NCI-H748 treated with DMSO at 0.1 percent for 48 hours (cell line): ENCODE results near the gene LIME1.

ENCODE experiments used
- DNase-seq: peaks from one replicate; lab custom pipeline; 2025; lab: John Stamatoyannopoulos, UW

LIME1 gene, protein sequence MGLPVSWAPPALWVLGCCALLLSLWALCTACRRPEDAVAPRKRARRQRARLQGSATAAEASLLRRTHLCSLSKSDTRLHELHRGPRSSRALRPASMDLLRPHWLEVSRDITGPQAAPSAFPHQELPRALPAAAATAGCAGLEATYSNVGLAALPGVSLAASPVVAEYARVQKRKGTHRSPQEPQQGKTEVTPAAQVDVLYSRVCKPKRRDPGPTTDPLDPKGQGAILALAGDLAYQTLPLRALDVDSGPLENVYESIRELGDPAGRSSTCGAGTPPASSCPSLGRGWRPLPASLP

DNA sequence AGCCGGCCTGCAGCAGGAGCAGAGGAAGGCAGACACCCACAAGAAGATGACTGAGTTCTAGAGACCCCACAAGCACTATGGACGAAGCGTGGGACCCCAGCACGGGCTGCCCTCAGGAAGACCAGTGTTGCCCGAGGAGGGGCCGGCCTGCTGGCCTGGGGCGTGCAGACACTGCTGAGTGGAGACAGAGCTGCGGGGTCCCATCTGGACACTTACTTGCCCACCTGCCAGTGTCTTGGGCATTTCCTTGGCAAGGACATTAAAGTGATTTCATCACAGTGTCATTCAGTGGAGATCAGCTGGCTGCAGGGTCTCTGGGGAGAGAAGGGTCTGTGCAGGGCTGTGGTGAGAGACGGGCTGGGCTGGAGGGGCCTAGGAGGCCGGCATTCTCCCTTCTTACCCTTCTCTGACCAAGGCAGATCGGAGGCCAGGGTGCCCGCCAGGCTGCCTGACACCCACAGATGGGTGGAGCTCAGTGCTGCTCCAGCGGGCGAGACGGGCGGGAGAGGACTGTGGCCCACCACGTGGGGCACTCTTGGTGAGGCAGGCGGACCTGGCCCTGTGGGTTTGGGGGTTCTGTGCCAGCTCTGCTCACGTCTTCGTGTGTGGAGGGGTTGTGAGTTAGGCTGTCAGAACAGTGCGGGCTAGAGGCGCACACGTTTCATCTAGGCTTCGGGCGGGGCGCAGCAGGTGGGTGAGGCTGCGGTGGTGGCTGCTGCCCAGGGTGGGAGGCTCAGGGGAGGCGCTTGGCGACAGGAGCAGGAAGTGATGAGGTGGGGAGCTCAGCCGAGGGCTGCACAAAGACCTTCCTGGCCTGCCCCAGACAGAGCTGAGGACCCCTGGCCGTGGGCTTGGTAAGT lies at the start of gene LIME1:
Gene LIME1, plus strand, starts transcription at position 806 of the 860 bp plus-strand sequence. CDS start 886 bp downstream, outside the sequence.
- DNase-seq, result no peak

- DNase-seq, result no peak
These were observed 48.9 kb upstream of the LIME1 start for GRCh38 chr20:63687419-63688178.

DNA sequence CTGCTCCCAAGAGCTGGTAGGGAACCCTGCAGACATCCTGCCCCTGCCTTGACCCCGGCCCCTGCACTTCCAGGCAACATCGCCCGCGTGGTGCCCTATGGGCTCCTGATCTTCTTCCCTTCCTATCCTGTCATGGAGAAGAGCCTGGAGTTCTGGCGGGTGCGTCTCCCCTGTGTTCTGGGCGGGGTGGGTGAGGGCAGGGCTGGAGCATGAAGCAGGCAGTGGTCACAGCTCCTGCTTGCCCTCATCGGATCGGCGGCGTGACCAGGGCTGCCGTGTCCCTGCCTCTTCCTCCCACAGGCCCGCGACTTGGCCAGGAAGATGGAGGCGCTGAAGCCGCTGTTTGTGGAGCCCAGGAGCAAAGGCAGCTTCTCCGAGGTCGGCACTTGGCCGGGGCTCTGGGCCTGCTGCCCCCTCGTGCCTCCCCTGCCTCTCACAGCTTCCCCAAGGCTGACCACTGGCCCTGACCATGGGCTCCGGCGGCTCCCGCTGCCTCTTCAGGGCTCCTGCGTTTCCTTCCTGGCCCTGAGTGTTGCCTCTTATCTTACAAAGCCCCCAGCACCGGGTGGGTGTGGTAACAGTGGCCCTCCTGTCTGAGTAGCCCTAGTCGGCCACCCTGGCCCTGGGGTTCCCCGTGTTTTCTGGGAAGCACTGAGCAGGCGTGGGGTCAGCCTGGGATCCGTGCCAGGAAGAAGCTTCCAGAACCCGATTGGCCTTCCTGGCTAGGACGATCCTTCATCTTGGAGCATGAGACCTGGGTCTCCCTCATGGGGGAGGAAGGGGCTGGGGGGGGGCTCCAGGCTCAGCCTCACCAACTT lies 48.0 kb upstream of the LIME1 start:
- DNase-seq, result no peak

- DNase-seq, result no peak
These were observed 47.1 kb upstream of the LIME1 start for GRCh38 chr20:63689046-63690002.

GRCh38 chr20:63690003-63690897 lies 46.2 kb upstream of the LIME1 start:
- DNase-seq, result no peak

DNA sequence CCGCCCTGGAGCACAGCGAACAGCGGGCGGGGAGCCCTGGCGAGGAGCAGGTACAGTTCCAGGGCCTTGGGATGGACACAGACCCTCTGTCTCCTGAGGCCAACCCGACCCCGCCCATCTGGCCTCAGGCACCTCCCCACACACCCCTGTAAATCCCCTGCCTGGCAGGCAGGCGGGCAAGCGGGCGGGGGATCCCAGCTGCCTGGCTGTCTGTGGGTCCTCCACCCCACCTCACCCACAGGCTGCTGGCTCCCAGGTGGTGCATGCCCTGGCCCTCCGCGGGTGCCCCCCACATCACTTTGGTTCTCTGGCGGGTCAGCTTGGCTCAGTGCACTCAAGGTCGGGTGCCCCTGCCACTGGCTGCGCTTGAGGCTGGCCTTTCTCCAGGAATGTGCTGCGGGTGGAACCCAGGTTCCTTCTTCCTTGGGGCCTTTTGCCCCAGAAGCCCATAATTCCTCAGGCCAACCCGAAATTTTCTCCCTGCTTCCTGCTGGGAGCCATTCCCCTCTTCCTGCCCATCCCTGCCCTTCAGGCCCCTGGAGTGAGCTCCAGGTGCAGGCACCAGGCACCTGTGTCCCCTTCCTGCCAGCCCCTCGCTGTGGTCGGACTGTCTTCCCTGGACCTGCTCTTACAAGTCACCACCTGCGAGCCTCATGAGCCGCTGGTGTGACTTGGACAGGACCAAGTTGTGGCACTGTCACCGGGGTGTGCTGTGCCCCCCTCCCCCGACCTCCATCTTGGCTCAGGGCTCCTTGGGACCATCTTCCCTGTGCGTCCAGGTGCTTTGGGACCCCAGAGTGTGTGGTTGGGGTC lies 45.4 kb upstream of the LIME1 start:
- DNase-seq, result no peak

DNA sequence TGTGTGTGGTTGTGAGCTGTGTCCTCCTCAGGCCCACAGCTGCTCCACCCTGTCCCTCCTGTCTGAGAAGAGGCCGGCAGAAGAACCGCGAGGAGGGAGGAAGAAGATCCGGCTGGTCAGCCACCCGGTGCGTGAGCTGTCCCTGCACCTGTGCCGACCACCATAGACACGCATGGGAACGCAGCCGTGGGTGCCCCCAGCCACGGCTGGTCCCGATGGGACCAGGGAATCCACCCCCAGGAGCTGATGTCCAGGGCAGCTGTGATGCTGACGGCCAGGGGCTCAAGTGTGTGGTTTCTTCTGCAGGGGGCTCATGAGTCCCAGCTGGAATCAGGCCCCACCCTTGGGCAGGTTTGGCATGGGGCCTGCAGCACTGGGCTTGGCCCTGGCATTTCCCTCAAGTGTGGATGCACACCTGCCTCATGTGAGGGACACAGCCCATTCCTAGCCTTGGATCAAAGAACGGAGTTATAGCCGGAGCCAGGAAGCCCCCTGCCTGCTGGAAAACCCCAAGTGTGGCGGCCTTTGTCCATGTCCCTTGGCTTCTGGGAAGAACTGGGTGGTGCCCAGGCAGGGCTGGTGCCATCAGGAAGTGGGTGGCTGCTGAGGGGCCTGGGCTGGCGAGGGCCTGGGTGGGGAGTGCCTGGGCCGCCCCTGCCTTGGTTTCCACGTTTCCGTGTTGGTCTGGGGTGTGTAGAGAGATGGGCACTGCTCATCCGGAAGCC lies 44.6 kb upstream of the LIME1 start:
- no peak for DNase-seq

- DNase-seq, result no peak
These were observed 43.9 kb upstream of the LIME1 start for GRCh38 chr20:63692436-63693082.

DNA sequence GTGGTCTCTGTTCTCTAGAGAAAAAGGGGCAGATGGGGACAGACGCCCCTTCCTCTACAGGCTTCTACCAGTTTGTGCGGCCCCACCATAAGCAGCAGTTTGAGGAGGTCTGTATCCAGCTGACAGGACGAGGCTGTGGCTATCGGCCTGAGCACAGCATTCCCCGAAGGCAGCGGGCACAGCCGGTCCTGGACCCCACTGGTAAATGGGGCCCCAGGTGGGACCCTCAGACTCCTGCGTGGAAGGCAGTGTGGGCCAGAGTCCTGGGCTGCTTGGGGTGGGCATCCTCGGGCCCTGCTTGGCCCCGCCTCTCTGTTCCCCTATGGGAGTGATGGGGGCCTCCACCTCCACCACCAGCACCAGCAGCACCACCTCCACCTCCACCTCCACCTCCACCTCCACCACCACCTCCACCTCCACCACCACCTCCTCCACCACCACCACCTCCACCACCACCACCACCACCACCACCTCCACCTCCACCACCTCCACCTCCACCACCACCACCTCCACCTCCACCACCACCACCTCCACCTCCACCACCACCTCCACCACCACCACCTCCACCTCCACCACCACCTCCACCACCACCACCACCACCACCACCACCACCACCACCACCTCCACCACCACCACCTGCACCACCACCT lies 43.3 kb upstream of the LIME1 start:
- no peak for DNase-seq

GRCh38 chr20:63693733-63694583 lies 42.5 kb upstream of the LIME1 start:
- no peak for DNase-seq

DNA sequence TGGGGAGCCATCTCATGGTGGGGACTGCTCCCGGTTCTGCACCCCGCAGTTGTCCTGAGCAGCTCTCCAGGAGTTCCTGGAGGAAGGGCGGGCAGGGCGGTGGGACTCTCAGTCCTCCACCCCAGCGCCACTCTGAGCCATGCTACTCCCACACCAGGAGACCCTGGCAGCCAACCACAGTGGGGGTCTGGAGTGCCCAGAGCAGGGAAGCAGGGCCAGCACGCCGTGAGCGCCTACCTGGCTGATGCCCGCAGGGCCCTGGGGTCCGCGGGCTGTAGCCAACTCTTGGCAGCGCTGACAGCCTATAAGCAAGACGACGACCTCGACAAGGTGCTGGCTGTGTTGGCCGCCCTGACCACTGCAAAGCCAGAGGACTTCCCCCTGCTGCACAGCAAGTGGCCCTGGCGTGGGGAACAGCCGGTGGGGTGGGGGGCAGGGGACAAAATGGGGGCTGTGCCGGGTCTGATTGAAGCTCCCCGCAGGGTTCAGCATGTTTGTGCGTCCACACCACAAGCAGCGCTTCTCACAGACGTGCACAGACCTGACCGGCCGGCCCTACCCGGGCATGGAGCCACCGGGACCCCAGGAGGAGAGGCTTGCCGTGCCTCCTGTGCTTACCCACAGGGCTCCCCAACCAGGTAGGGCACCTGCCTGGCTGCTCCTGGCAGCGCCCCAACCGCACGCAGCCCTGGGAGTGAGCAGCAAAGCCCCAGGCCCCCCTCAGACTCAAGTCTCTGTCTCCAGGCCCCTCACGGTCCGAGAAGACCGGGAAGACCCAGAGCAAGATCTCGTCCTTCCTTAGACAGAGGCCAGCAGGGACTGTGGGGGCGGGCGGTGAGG lies 41.7 kb upstream of the LIME1 start:
- no peak for DNase-seq

DNA sequence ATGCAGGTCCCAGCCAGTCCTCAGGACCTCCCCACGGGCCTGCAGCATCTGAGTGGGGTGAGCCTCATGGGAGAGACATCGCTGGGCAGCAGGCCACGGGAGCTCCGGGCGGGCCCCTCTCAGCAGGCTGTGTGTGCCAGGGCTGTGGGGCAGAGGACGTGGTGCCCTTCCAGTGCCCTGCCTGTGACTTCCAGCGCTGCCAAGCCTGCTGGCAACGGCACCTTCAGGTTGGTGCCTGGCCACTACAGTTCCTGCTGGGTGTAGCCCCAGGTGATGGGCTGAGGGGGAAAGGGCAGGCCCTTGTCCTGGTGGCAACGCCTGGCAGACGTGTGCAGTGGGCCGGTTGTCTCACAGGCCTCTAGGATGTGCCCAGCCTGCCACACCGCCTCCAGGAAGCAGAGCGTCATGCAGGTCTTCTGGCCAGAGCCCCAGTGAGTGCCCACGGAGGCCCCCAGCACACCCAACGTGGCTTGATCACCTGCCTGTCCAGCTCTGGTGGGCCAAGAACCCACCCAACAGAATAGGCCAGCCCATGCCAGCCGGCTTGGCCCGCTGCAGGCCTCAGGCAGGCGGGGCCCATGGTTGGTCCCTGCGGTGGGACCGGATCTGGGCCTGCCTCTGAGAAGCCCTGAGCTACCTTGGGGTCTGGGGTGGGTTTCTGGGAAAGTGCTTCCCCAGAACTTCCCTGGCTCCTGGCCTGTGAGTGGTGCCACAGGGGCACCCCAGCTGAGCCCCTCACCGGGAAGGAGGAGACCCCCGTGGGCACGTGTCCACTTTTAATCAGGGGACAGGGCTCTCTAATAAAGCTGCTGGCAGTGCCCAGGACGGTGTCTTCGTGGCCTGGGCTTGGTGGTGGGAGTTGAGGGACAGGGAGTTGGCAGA lies 40.8 kb upstream of the LIME1 start:
- DNase-seq, result no peak

DNA sequence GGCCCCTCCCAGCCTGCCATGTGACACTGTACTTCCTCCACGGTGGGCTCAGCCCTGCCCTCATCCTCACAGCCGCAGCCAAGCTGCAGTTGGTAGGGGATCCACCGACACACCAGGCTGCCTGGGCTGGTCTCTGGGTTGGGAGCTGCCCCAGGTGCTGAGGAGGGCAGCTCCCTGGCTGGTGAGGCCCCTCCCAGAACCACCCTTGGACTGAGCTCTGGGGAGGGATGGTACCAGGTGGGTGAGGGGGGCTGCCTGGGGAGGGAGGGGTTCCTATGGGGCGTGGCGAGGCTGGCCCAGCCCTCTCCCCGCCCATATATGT lies 40.2 kb upstream of the LIME1 start:
- DNase-seq, result no peak
